MCF 10A (cell line): ENCODE data around the gene TRPT1. TPM values are rescaled to one million over a fixed set of nuclear protein-coding genes. Genes with fewer than 3 reads are reported as not detected.

Experiments
- BruUV-seq: library from RNA; stranded (reverse); fragments of 400-500 nt; replicated peaks from 2 replicates; lab custom pipeline; 2021; lab: Mats Ljungman, UMichigan
- CTCF ChIA-PET: fragments of 300-600 bp; sonication (Branson Sonifier 250); formaldehyde crosslinking; extraction: SDS; loops from one replicate; lab custom pipeline; 2021; ENCODE audit warnings: antibody characterized with exemption, inconsistent platforms; lab: Yijun Ruan, JAX
- POLR2A ChIA-PET: fragments of 300-600, 350-650 bp; sonication (Branson Sonifier 250); formaldehyde crosslinking; extraction: SDS; loops from one replicate; lab custom pipeline; 2020; ENCODE audit warnings: antibody characterized with exemption, inconsistent platforms; lab: Yijun Ruan, JAX
- DNase-seq: peaks from one replicate; pipeline ENCODE4 v3.0.0-alpha.2; 2018; ENCODE audit not compliant: unreplicated experiment
- H3K27ac Mint-ChIP-seq: one replicate; pipeline ENCODE4 v1.8.0; 2022; ENCODE audit warnings: mild to moderate bottlenecking, low read depth, mixed read lengths; ENCODE audit not compliant: unreplicated experiment
- H3K27me3 Mint-ChIP-seq: one replicate; pipeline ENCODE4 v1.8.0; 2022; ENCODE audit warnings: mixed read lengths; ENCODE audit not compliant: insufficient read depth, unreplicated experiment
- H3K36me3 Mint-ChIP-seq: one replicate; pipeline ENCODE4 v1.8.0; 2022; ENCODE audit warnings: mild to moderate bottlenecking, moderate library complexity, mixed read lengths; ENCODE audit not compliant: insufficient read depth, unreplicated experiment
- H3K4me1 Mint-ChIP-seq: one replicate; pipeline ENCODE4 v1.8.0; 2022; ENCODE audit warnings: mixed read lengths; ENCODE audit not compliant: insufficient read depth, unreplicated experiment
- H3K4me3 Mint-ChIP-seq: one replicate; pipeline ENCODE4 v1.8.0; 2022; ENCODE audit warnings: mild to moderate bottlenecking, moderate library complexity, mixed read lengths; ENCODE audit not compliant: unreplicated experiment
- H3K9me3 Mint-ChIP-seq: one replicate; pipeline ENCODE4 v1.8.0; 2022; ENCODE audit warnings: mixed read lengths; ENCODE audit not compliant: unreplicated experiment
- intact Hi-C: fragments of 100-400 bp; cut with micrococcal nuclease; formaldehyde crosslinking; loops from 2 replicates; pipeline ENCODE4 v1.14.1; 2022
- total RNA-seq: library from RNA; stranded (reverse); gene quantifications from 2 replicates; pipeline ENCODE4 v1.2.3, GENCODE V29; 2022
- TF ChIP-seq, protein P1 (sequence below): fragments of 200-600 bp; IDR thresholded peaks from one replicate; pipeline ENCODE4 v1.8.0; 2022; ENCODE audit warnings: antibody characterized with exemption, mild to moderate bottlenecking; ENCODE audit not compliant: unreplicated experiment

The TRPT1 gene
- total RNA-seq, 1 experiment from 2014 or later, result 31.3 TPM

DNA sequence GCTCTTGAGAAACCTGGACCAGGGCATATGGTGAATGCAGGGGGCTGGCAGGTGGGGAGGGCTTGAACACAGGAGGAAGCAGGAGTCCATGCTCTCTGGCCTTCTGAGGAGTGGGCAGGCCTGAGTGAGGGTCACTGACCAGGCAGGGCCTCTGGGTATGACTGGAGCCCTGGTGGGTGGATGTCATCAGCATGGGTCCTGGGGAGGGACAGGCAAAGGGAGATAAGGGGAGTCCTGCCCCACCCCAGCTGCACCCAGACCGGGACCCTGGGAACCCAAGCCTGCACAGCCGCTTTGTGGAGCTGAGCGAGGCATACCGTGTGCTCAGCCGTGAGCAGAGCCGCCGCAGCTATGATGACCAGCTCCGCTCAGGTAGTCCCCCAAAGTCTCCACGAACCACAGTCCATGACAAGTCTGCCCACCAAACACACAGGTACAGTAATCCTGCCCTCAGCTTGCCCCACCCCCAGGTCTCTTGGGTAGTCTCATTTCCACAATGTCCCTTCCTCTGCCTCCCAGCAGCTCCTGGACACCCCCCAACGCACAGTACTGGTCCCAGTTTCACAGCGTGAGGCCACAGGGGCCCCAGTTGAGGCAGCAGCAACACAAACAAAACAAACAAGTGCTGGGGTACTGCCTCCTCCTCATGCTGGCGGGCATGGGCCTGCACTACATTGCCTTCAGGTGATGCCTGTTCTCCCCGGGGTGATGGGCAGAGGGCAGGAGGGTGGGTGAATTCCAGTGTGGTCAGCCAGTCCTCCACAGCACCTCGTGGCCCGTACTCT, 6.4 kb upstream of the TRPT1 start:
- no TSS peak for BruUV-seq
- no peak for DNase-seq
- Mint-ChIP-seq H3K27ac (no peak overlapping the region), H3K4me1 (peaks cover 17% of the 10 kb centered on the region), H3K4me3 (peak overlapping the region; percentile 77), H3K27me3 (no peaks in the 10 kb centered on the region), H3K36me3 (peaks cover 11% of the 10 kb centered on the region), H3K9me3 (no peaks in the 10 kb centered on the region)
- TF ChIP-seq, protein P1, sequence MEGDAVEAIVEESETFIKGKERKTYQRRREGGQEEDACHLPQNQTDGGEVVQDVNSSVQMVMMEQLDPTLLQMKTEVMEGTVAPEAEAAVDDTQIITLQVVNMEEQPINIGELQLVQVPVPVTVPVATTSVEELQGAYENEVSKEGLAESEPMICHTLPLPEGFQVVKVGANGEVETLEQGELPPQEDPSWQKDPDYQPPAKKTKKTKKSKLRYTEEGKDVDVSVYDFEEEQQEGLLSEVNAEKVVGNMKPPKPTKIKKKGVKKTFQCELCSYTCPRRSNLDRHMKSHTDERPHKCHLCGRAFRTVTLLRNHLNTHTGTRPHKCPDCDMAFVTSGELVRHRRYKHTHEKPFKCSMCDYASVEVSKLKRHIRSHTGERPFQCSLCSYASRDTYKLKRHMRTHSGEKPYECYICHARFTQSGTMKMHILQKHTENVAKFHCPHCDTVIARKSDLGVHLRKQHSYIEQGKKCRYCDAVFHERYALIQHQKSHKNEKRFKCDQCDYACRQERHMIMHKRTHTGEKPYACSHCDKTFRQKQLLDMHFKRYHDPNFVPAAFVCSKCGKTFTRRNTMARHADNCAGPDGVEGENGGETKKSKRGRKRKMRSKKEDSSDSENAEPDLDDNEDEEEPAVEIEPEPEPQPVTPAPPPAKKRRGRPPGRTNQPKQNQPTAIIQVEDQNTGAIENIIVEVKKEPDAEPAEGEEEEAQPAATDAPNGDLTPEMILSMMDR, result no peak
- CTCF ChIA-PET, result interaction anchor here (0.7 to 1.7 kb wide), 4 partner anchors 19 to 507 kb away, joined by 3 to 7 read pairs (median 3); partner anchors contain the start of gene PLCB3
- intact Hi-C loops, result no loop called here
- POLR2A ChIA-PET, result interaction anchor here (0.7 to 11.9 kb wide), 7 partner anchors 8 to 258 kb away, joined by 3 to 122 read pairs (median 3); partner anchors contain the start of genes COX8A, FKBP2, PLCB3 and PPP1R14B

DNA sequence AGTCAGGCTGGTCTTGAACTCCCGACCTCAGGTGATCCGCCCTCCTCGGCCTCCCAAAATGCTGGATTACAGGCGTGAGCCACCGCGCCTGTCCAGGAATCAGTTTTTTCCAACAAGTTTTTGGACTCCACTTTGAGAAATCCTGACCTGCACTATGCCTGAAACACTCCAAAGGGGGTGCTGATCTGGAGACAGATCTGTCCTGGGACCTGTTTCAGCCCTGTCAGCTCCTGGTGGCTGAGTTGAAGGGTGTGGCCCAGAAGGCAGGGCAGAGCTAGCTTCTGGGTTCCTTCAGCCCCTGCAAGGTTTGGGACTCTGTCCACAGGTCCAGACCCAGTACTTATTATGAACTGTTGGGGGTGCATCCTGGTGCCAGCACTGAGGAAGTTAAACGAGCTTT, 5.6 kb upstream of the TRPT1 start:
- CTCF ChIA-PET, result interaction anchor here (1.2 kb wide), 1 partner anchor 73 kb away, joined by 3 read pairs; no protein-coding TSS in a partner anchor
- Mint-ChIP-seq H3K9me3 (no peaks in the 10 kb centered on the region), H3K4me3 (peak overlapping the region; percentile 77), H3K36me3 (peaks cover 5% of the 10 kb centered on the region), H3K27ac (no peak overlapping the region), H3K27me3 (no peaks in the 10 kb centered on the region), H3K4me1 (peaks cover 17% of the 10 kb centered on the region)
- no TSS peak for BruUV-seq
- intact Hi-C loops, result no loop called here
- TF ChIP-seq, protein P1, result no peak
- POLR2A ChIA-PET, result interaction anchor here (0.7 to 11.9 kb wide), 6 partner anchors 12 to 257 kb away, joined by 3 to 122 read pairs (median 3); partner anchors contain the start of genes COX8A, FKBP2, PLCB3 and PPP1R14B
- DNase-seq, result no peak

DNA sequence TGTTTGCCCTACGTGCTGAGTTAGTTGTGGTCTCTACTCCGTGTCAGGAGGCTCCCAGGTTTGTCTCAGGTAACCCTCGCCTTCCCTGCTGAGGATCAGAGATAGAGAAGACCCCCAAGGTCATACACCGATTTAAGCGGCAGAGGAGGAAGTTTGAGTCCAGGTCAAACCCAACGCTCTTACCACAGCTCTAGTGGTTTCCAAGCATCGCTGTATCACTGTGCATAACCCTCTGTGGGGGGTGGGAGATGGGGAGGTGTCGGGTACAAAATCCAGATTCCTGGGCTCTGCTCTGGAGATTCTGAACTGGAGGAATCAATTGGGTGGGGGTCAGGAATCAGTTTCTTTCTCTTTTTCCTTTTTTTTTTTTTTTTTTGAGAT, 5.0 kb upstream of the TRPT1 start:
- H3K27ac Mint-ChIP-seq, result peak overlapping the region; percentile 78
- DNase-seq, result no peak
- CTCF ChIA-PET, result interaction anchor here (0.6 to 1.2 kb wide), 2 partner anchors 74 to 124 kb away, joined by 3 to 4 read pairs; no protein-coding TSS in a partner anchor
- TF ChIP-seq, protein P1, result no peak
- H3K9me3 Mint-ChIP-seq, result no peaks in the 10 kb centered on the region
- H3K36me3 Mint-ChIP-seq, result peaks cover 5% of the 10 kb centered on the region
- BruUV-seq, result no TSS peak
- no peaks in the 10 kb centered on the region for H3K27me3 Mint-ChIP-seq
- peaks cover 17% of the 10 kb centered on the region for H3K4me1 Mint-ChIP-seq
- peak overlapping the region; percentile 77 for H3K4me3 Mint-ChIP-seq
- intact Hi-C loops, result no loop called here
- POLR2A ChIA-PET, result interaction anchor here (0.9 to 11.9 kb wide), 3 partner anchors 13 to 87 kb away, joined by 3 to 122 read pairs (median 3); partner anchors contain the start of genes FKBP2, PLCB3, PPP1R14B and PRDX5
